HG02610 (cell line): ENCODE measurements around the gene BCL2.

Experiments used
- ATAC-seq: cut with Tn5 transposase; IDR thresholded peaks from one replicate; pipeline ENCODE4 v1.9.1; 2021; ENCODE audit warnings: mild to moderate bottlenecking, moderate library complexity; ENCODE audit not compliant: unreplicated experiment

Gene BCL2

DNA sequence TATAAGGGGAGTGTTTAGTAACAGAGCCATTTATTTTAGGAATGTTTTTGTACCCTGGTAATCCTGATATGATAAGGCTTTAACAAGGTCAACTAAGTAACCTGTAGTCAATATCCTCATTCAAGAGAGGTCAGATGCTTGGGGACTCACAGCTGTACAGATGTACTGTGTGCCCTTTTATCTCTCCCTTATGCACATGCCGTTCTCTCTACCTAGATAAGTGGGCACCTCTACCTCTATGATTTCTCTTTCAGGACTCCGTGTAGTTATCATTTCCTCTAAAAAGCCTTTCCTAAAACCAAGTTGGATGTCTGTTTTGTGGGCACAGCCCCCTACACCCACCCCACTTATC lies 132.4 kb downstream of the BCL2 start:
- ATAC-seq, result no peak

DNA sequence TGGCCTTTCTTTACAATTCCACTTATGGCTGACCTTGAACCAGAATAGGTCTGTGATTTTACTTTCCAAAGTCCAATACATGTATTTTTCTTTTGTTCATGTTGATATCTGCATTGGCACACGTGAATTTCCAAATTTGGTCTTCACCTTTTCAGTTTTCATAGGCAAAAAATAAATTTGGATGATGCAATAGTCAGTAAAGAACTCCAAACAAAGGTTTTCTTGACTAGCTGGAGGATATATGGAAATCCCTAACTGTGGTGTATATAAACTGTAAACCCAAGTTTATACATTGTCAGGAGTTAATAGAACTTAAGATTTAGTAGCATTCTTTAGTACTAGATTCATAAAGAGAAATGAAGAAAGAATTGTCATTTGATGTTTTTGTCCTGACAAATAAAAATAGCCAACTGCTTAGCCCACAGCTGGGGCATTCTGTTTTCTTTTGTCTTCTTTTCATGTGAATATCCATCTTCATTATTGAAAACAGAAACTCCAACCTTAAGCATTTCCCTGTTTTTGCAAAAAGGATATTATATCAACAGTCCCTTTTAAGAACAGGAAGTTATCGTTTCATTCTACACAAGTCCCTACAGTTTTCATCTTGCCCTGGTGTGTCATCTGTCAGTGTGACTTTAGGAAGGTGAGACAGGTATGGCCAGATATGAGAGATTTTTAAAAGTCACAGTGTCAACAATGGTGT lies 132.9 kb downstream of the BCL2 start:
- ATAC-seq, result no peak

DNA sequence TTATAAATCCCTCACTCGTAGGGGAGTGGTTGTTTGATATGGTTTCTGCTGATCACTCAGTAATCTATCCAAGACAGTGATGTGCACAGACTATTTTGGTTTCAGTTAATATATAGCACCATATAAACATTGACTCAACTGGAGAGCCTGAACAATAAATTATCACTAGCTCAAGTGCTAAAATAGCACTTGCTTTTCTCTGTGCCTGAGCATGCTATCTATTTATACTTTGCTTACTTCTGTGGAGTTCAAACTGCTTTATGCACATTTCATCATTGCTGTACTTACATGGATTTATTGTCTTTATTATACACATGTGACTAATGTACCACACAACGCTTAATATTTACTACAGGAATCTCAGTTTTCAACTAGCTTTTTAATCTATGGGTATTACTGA lies 133.6 kb downstream of the BCL2 start:
- ATAC-seq, result no peak

DNA sequence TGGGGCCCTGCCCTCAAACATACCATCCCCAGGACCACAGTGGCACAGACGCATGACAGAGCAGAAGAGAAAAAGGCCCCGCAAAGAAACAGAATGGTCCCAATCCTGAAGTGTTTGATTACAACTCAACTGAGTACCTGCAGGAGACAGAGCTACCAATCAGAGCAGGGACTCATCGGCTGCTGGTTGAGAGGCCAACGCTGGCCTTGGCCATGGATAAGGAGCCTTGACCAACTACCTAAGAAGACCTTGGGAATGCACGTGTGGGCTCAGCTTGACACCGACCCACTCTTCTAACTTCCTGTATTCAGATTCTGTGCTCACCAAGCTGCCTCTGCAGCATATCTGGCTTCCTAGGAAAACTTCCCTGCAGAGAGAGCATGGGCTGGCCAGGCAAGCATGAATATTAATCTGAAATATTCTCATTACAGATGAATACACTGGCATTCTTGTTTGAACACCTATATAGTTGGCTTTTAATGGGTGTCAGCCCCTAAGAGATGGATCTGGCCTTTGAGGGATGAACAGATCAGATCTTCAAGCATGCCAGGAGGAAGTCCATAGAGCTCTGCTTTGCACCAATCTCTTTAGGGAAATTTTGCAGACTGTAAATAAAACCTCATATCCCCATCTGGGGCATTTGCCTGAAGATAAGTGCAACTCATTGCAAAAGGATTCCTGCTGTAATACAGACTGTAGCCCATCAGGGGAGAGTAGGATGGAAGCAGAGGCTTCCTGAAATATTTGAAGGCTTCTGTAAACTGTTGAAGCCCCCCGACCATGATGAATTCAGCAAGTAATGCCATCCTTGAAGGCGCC lies 135.4 kb downstream of the BCL2 start:
- no peak for ATAC-seq

DNA sequence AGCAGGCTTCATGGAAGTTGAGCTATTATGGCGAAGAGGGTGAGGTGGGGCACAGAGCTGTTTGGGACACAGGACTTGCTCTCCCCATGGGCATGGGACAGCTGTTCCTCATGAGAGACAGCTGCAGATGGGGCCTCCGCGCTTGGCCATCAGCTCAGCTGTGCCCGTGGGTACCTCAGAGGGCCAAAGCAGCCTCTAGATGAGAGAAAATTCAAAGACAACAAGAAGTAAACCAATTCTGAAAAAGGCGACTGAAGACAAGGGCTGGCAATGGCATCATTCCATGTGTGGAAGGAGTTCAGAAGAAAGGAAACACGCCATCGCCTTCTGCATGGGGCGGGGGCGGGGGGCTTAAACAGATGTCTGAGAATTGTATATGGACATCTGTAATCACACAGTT lies 136.2 kb downstream of the BCL2 start:
- no peak for ATAC-seq

DNA sequence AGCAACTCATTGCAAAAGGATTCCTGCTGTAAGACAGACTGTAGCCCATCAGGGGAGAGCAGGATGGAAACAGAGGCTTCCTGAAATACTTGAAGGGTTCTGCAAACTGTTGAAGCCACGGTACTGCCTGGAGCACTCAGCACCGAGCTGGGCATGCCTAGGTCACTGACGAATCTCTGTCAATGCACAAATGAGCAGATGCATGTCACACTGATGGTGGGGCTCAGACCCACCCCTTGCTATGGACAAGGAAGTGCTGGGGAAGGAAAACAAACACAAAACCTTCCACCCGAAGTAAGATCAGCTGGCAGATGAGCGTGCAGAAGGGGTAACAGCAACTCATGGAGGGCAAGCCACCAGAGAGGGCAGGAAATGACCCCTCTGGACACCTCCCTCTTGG lies 136.7 kb downstream of the BCL2 start:
- peak; percentile 22 for ATAC-seq

DNA sequence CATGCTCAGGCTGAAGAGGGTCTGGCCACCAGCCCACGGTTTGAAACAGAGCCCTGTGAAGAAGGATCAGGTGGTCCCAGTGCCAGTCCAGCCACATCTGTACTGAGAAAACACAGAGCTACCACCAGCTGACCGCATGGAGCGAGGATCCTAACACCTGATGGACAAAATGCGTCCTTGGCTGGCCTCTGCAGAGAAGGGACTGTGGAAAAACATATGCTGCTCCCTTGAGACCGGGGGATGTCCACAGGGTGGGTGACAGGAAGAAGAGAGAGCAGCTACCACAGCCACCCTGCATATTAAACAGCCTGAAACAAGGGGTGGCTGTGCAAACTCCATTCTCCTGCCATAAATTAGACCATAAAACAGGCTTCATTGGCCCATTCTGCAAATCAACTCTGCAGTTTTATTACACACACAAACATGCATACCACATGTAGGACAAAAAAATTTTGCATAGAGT lies 137.2 kb downstream of the BCL2 start:
- peak; percentile 27 for ATAC-seq

DNA sequence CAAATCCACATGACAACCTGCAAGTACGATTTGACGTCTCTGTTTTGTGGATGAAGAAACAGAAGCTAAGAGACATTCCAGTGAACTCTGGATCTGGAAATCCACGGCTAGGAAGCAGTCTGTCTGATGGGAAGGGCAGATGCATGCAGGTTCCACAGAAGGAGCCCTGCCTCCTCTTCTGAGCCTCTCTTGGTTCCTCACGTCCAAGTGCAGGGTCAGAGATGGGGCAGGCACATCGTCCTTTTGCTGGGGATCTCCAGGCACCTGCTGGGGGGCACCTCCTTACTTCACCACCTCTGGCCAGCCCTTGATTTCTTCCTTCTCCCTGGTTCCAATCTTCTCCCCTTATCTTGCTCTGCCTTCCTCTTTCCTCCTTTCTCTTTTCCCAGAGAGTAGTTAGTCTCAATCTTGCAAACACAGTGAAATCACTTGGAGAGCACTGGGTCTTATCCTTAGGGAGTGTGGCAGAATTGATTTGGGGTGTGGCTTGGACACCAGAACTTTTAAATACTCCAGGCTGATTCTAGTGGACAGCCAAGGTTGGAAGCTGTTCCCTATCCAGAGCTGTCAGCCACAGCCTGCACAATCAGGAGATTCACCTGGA lies 137.8 kb downstream of the BCL2 start:
- no peak for ATAC-seq

DNA sequence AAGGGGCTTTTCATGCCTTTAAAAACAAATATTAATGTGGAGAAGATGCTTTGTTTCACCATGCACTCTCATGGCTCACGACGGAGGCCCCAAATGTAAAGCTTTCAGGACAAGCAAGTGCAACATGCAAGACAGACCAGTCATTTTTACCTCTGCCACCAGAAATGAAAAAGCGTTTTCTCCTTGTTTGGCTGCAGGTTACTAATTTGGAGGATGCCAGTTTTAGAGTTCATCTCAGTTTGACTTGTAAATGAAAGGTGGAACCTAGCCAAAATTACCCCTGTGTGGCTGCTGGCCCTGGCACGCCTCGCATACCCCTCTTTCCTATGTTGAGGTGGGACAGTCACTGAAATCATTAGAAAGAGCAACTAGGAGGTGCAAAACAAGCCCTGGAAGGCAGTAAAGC lies 138.6 kb downstream of the BCL2 start:
- ATAC-seq, result peak; percentile 59

DNA sequence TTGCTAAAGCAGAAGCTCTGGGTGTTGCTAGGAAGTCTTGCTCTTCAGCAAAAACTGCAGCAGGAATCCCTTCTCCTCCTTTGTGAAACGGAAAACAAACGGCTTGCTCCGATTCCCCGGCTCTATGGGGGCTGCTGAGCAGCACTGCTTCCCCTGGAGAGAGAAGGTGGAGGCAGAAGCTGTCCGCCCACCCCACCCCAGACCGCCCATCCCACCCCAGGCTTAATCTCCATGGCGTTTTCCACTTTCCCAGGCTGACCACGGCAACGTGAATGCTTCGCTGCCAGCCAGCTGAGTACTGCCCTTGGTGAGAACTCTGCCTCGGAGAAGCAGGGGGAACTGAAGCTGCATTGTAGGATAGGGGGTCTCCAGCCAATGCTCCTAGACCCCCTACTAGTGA lies 139.2 kb downstream of the BCL2 start:
- no peak for ATAC-seq

DNA sequence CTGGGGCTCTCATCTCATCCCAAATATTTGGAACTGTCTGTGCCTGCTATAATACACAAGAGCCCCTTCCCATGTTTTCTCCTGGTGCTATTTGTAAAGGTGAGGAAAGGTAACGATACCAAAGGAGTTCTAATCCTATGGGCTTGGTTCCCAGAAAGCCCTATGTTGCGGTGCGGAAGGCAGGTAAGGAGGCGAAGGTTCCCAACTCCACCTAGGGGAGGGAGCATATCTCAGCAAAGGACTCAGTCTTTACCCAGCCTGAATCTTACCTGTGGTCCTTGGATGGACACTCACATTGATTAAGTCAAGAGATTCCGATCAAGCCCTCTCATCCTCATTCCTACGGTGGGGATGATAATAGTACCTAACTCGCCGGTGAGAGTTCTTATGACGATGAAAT lies 140.1 kb downstream of the BCL2 start:
- ATAC-seq, result no peak

DNA sequence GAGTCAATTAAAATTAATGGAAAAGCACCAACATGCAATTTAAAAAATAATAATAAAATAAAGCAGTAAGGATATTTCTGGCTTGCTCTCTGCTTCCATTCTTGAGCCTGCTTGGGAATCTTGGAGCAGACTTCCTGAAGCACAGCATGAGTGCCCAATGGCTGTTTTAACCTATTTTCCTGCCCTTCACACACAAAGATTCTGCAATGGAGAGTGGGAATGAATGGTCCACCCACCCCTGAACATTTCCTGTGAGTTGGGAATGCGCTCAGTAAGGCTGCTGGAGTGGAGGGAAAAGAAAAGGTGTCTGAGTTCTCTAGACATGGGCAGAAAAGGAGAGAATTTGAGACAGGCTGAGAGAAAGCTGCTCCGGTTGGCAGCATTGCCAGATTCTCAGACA lies 140.6 kb downstream of the BCL2 start:
- no peak for ATAC-seq

DNA sequence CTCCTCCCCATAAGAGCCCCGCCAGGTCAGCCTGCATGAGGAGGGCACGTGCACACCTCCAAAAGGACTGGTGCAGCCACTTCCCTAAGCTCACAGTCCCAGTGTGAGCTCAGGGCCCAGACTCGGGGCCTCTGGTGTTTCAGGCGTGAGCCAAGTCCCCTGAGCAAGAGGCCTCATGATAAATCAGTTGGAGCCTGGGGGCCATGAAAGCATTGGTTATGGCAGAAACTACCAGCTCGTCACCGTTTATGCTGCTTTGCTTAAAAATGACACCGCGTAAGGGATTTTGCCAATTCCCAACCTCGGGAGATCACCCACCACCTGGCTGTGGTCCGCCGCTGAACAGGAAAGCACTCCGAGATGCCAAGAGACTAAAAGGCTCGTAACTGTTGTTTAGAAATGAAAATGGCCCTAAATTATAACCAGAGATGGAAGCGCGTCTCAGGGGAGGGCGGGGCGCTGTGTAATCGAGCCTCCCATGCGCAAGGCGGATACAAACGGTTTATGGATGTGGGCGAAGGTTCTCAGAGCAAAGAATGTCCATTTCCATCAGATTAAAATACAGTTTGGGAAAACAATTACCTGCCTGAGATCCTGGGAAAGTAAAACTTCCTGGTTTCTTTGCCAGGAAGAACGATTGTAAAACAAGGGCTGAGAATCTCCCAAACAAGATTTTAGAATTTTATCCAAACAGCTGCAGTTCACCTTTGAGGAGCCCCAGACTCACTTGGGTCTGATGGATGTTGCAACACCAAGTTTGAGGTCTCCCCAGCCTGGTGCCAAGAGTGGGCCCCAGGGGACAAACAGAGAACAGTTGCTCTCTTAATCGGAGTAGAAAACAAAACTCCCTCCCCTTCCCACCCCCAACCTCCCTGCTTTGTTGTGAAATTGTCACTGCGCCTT lies 141.4 kb downstream of the BCL2 start:
- ATAC-seq, result no peak

DNA sequence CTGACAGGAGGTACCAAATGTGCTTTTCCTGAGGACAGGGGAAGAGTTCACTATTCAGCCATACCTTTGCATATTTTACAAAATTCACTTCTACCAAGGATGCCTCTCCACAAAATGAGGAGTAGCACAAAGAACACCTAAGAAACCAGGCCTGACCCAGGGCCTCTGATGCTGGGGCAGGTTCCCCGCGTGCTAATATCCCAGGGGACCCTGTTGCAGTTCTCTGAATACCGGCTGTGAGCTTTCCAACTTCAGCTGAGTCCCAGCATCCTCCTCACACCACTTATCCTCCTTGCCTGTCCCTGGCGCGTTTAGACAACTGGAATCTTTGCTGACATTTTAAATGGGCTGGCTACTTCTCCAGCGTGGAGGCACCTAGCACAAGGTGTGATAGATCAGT lies 142.3 kb downstream of the BCL2 start:
- no peak for ATAC-seq

DNA sequence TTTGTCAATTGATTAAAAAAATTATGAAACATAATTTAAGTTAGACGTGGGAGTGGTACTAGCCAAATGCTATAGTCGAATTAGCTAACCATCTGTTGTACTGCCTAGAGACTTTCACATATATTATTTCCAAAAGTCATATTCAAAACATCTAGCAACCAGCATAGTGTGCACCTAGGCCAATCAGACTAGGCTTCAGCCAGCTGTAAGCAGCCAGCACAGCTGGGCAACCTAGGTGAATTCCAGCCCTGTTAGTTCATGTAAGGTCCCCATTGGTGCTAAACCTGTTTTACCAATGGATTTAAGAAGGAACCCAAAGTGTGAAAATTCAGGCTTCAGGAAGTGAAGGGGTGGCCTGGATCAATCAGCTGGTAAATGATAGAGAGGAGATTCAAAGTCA lies 144.3 kb downstream of the BCL2 start:
- ATAC-seq, result peak; percentile 85

DNA sequence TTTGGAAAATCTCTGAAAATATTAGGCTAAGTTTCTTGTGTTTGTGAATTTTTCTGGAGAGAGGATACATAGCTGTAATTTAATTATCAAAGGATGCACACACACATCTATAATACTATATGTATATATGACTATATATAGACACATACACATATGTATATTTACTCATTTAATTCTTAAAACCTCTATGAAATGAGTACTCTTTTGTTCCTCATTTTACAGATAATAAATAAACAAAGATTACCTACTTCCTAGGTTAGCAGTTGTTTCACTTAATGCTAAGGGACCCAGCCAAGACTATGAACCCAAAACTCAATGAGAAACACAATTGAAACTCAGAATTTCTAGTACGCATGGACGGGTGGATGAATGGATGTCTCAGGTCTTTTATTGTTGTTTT lies 145.6 kb downstream of the BCL2 start:
- ATAC-seq, result no peak

DNA sequence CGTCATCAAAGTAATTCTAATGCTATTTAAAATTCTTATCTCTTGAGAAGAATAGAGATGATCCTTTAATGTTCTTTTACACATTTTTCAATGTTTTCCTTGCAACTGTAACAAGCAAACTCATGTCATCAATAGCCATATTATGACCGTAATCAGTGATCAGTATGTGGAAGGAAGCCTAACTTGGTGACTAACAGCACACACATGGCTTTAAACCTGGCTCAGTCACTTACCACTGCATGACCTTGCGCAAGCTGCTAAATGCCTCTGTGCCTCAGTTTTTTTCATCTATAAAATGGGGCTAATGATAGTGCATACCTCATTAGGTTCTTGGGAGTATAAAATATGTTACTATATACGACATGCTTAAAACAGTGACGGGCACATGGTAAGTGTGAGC lies 149.7 kb downstream of the BCL2 start:
- no peak for ATAC-seq

DNA sequence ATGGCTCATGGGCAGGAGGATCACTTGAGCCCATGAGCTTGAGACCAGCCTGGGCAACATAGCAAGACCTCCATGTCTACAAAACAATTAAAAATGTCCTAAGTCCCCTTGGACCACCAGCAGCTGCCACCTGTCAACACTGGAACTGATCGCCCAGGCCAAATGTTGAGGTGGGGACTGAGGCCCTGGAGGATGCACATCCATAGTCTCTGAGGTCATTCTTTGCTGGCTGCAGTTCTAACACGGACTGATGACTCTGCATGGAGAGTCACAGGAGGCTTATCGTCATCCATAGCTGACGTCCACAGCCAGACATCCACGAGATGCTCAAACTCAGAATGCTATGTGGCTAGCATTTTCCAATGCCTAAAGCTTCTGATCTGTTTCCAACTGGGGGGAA lies 151.3 kb downstream of the BCL2 start:
- no peak for ATAC-seq

DNA sequence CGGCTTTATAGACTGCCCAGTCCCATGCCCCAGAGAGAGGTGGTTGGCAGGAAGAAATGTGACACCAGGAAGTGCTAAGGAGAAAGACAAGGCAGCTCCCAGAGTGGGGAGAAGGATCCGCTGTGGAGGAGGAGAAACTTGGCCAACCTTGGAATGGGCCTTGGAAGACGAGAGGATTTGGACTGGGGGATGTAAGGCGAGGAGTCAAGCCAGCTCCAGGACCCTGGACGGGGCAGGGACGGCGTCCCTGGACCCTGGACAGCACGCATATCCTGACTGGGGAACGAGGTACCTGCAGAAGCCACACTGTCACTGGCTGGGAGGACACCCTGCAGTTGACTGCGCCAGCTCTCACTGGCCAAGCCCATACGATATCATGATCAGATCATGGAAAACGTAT lies 153.4 kb downstream of the BCL2 start:
- no peak for ATAC-seq

DNA sequence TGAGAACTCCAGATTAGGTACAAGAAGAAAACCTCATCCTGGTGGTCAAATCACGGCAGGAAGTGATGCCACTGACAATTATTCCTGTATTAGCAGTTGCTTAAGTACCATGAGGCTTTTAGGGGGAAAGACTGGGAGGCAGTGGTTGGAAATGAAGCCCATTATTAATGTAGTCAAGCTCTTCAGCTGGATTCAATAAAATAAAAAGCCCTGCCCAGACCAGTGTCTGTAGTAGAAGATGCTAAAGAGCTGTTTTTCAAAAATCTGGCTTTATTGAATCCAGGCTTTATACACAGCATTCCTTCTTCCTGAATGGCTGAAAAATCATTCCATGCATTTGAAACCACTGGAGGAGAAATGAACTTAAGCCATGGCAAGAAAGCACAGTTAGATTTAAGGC lies 155.2 kb downstream of the BCL2 start:
- ATAC-seq, result no peak
